ENCODE measurements around the gene GPR15LG.

DNA sequence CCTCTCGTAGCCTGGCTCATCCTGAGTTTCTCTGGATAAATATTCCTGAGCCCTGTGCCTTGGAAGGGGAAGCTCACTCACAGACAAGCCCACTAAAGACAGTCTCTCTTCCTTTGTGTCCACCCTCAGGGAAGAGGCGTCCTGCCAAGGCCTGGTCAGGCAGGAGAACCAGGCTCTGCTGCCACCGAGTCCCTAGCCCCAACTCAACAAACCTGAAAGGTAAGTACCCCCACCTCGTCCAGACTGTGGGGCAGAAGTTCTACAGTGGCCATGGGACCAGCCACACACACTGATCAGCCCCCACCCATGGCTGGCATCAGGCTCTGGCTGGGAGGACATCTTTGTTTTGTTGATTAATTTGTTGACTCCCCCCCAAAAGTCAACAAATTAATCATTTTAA, 2.8 kb downstream of the GPR15LG start:
- TF ChIP-seq POLR2A (IDR thresholded peaks at IDR 0.05; ENCODE audit: low read depth, low read length) = no peak
- no peak for TF ChIP-seq TAF1 (IDR thresholded peaks at IDR 0.05; ENCODE audit: borderline replicate concordance, low read depth, low read length)
- TF ChIP-seq POLR2AphosphoS5 (IDR thresholded peaks at IDR 0.05; ENCODE audit: low read depth, low read length) = no peak

Measured in GM12892 (cell line).